ENCODE data around the gene RTEL1.
"Not testable (repeated sequence)": the region's sequence is repeated elsewhere in the genome, so short reads cannot be mapped to it uniquely, and the experiment has no call there.

RTEL1 gene

GRCh38 chr20:63671695-63672094 is 13.6 kb downstream of the RTEL1 start:
- DNase-seq = not testable (repeated sequence)

GRCh38 chr20:63672666-63673065 is 14.6 kb downstream of the RTEL1 start:
- no peak for DNase-seq

- DNase-seq = no peak
These were observed 15.8 kb downstream of the RTEL1 start for GRCh38 chr20:63673951-63674350.

GRCh38 chr20:63675681-63676368 is 17.7 kb downstream of the RTEL1 start:
- no peak for DNase-seq

- DNase-seq = no peak
These were observed 20.0 kb downstream of the RTEL1 start for GRCh38 chr20:63678071-63678470.

- DNase-seq = no peak
These were observed 20.8 kb downstream of the RTEL1 start for GRCh38 chr20:63678667-63679465.

- no peak for DNase-seq
These were observed 21.7 kb downstream of the RTEL1 start for GRCh38 chr20:63679799-63680305.

GRCh38 chr20:63680427-63680826 is 22.3 kb downstream of the RTEL1 start:
- DNase-seq = no peak

GRCh38 chr20:63680857-63681608 is 22.9 kb downstream of the RTEL1 start:
- DNase-seq = no peak

- no peak for DNase-seq
These were observed 23.6 kb downstream of the RTEL1 start for GRCh38 chr20:63681609-63682142.

GRCh38 chr20:63682384-63683139 is 24.4 kb downstream of the RTEL1 start:
- DNase-seq = no peak

- no peak for DNase-seq
These were observed 27.3 kb downstream of the RTEL1 start for GRCh38 chr20:63685269-63686026.

- DNase-seq = no peak
These were observed 28.0 kb downstream of the RTEL1 start for GRCh38 chr20:63686094-63686491.

GRCh38 chr20:63686492-63687321 is 28.6 kb downstream of the RTEL1 start:
- DNase-seq = peak; percentile 37

GRCh38 chr20:63687419-63688178 is 29.5 kb downstream of the RTEL1 start:
- no peak for DNase-seq

GRCh38 chr20:63688228-63689045 is 30.3 kb downstream of the RTEL1 start:
- no peak for DNase-seq

GRCh38 chr20:63689046-63690002 is 31.2 kb downstream of the RTEL1 start:
- no peak for DNase-seq
